ENCODE results near the gene OTOP3.

Gene OTOP3

GRCh38 chr17:74950207-74950606 lies 14.5 kb downstream of the OTOP3 start:
- peak; percentile 8; the same call in 1 of the 3 replicates for ATAC-seq
- no peak for TF ChIP-seq POU6F1 (CRISPR knock-in tag; IDR thresholded peaks at IDR 0.05; ENCODE audit: borderline replicate concordance, low read depth)
- no peak for TF ChIP-seq SNAI2 (CRISPR knock-in tag; IDR thresholded peaks at IDR 0.05)
- TF ChIP-seq CREB5 (CRISPR knock-in tag; IDR thresholded peaks at IDR 0.05; ENCODE audit: low read depth): no peak
- no peak for TF ChIP-seq RARB (CRISPR knock-in tag; IDR thresholded peaks at IDR 0.05)
- no peak for TF ChIP-seq PPARA (CRISPR knock-in tag; IDR thresholded peaks at IDR 0.05; ENCODE audit: borderline replicate concordance)
- TF ChIP-seq TOX (CRISPR knock-in tag; IDR thresholded peaks at IDR 0.05; ENCODE audit: borderline replicate concordance): no peak
- TF ChIP-seq CSRNP3 (CRISPR knock-in tag; IDR thresholded peaks at IDR 0.05): no peak
- TF ChIP-seq ZC3H10 (CRISPR knock-in tag; IDR thresholded peaks at IDR 0.05): no peak
- TF ChIP-seq GLIS3 (CRISPR knock-in tag; IDR thresholded peaks at IDR 0.05): no peak
- no peak for TF ChIP-seq ISL1 (CRISPR knock-in tag; IDR thresholded peaks at IDR 0.05)
- no peak for TF ChIP-seq TSHZ2 (CRISPR knock-in tag; IDR thresholded peaks at IDR 0.05)
- TF ChIP-seq BACH2 (CRISPR knock-in tag; IDR thresholded peaks at IDR 0.05; ENCODE audit: borderline replicate concordance): no peak
- no peak for TF ChIP-seq ZFP3 (CRISPR knock-in tag; IDR thresholded peaks at IDR 0.05)
- TF ChIP-seq TCF4 (CRISPR knock-in tag; IDR thresholded peaks at IDR 0.05; ENCODE audit: borderline replicate concordance): no peak
- TF ChIP-seq ARNTL (CRISPR knock-in tag; IDR thresholded peaks at IDR 0.05; ENCODE audit: borderline replicate concordance, low read depth): no peak
- no peak for TF ChIP-seq ESRRG (CRISPR knock-in tag; IDR thresholded peaks at IDR 0.05)
- no peak for TF ChIP-seq ZNF70 (CRISPR knock-in tag; IDR thresholded peaks at IDR 0.05)
- no peak for TF ChIP-seq PATZ1 (CRISPR knock-in tag; IDR thresholded peaks at IDR 0.05; ENCODE audit: borderline replicate concordance)
- TF ChIP-seq OSR1 (CRISPR knock-in tag; IDR thresholded peaks at IDR 0.05): no peak

- ATAC-seq: no peak
- no peak for TF ChIP-seq CSDC2 (CRISPR knock-in tag; IDR thresholded peaks at IDR 0.05)
These were observed 15.4 kb downstream of the OTOP3 start for GRCh38 chr17:74951065-74951464.

GRCh38 chr17:74951680-74952421 lies 16.2 kb downstream of the OTOP3 start:
- TF ChIP-seq GLIS3 (CRISPR knock-in tag; IDR thresholded peaks at IDR 0.05) (no peak), TOX (CRISPR knock-in tag; IDR thresholded peaks at IDR 0.05; ENCODE audit: borderline replicate concordance) (no peak), ESRRG (CRISPR knock-in tag; IDR thresholded peaks at IDR 0.05) (no peak)
- ATAC-seq: no peak
